Glomerular visceral epithelial cell (primary cell): Measurements from ENCODE around the gene SHROOM4.

Source experiments
- DNase-seq: peaks from one replicate; pipeline ENCODE4 v3.0.0-alpha.2; 2016; ENCODE audit errors: extremely low spot score

The SHROOM4 gene

GRCh38 chrX:50618788-50619558 lies 195.0 kb downstream of the SHROOM4 start:
- DNase-seq = no peak

- DNase-seq = no peak
Observed at GRCh38 chrX:50617183-50617582, 196.8 kb downstream of the SHROOM4 start.

- no peak for DNase-seq
Observed at GRCh38 chrX:50615570-50616158, 198.3 kb downstream of the SHROOM4 start.

- no peak for DNase-seq
Observed at GRCh38 chrX:50614460-50614859, 199.5 kb downstream of the SHROOM4 start.

- DNase-seq = no peak
Observed at GRCh38 chrX:50613846-50614245, 200.1 kb downstream of the SHROOM4 start.

- DNase-seq = peak; percentile 0
Observed at GRCh38 chrX:50609796-50610195, 204.2 kb downstream of the SHROOM4 start.

- DNase-seq = no peak
Observed at GRCh38 chrX:50606300-50606950, 207.6 kb downstream of the SHROOM4 start.

GRCh38 chrX:50596056-50596455 lies 217.9 kb downstream of the SHROOM4 start:
- no peak for DNase-seq

GRCh38 chrX:50594788-50595187 lies 219.2 kb downstream of the SHROOM4 start:
- no peak for DNase-seq

GRCh38 chrX:50586980-50587379 lies 227.0 kb downstream of the SHROOM4 start:
- DNase-seq = no peak

GRCh38 chrX:50586407-50586806 lies 227.6 kb downstream of the SHROOM4 start:
- DNase-seq = no peak

GRCh38 chrX:50581405-50581804 lies 232.6 kb downstream of the SHROOM4 start:
- DNase-seq = no peak

- DNase-seq = peak; percentile 27
Observed at GRCh38 chrX:50579955-50580354, 234.0 kb downstream of the SHROOM4 start.

- DNase-seq = no peak
Observed at GRCh38 chrX:50577326-50577725, 236.7 kb downstream of the SHROOM4 start.

- no peak for DNase-seq
Observed at GRCh38 chrX:50567636-50568035, 246.4 kb downstream of the SHROOM4 start.

GRCh38 chrX:50565718-50566117 lies 248.3 kb downstream of the SHROOM4 start:
- DNase-seq = no peak
